Activated naive CD4-positive, alpha-beta T cell treated with anti-CD3 and anti-CD28 coated beads, Interleukin-2, amount 50 U/mL, for 24 hours (primary cell): ENCODE results near the gene SCUBE1.

Experiments used
- H3K27ac Mint-ChIP-seq: one replicate; pipeline ENCODE4 v1.8.0; 2021; ENCODE audit warnings: mild to moderate bottlenecking, mixed read lengths
- H3K27me3 Mint-ChIP-seq: one replicate; pipeline ENCODE4 v1.8.0; 2021; ENCODE audit warnings: mixed read lengths
- H3K36me3 Mint-ChIP-seq: one replicate; pipeline ENCODE4 v1.8.0; 2021; ENCODE audit warnings: mixed read lengths
- H3K4me1 Mint-ChIP-seq: one replicate; pipeline ENCODE4 v1.8.0; 2021; ENCODE audit warnings: mixed read lengths
- H3K4me3 Mint-ChIP-seq: one replicate; pipeline ENCODE4 v1.8.0; 2021; ENCODE audit warnings: mild to moderate bottlenecking, mixed read lengths
- H3K9me3 Mint-ChIP-seq: one replicate; pipeline ENCODE4 v1.8.0; 2021; ENCODE audit warnings: mixed read lengths

The SCUBE1 gene

GRCh38 chr22:43343262-43343669 is at the start of gene SCUBE1:
Gene SCUBE1, minus strand, starts transcription at chr22:43343372. Its CDS starts 111 bp downstream, at chr22:43343261.
- Mint-ChIP-seq H3K4me1 (peaks cover 8% of the 10 kb centered on the region), H3K36me3 (no peaks in the 10 kb centered on the region), H3K9me3 (no peaks in the 10 kb centered on the region), H3K27ac (no peak within 1 kb of the TSS), H3K27me3 (peaks cover 38% of the 10 kb centered on the region), H3K4me3 (no peak within 1 kb of the TSS)

- Mint-ChIP-seq H3K27ac (no peak overlapping the region), H3K4me1 (no peaks in the 10 kb centered on the region)
These were observed 49.3 kb upstream of the SCUBE1 start for GRCh38 chr22:43392385-43392989.

GRCh38 chr22:43391306-43391705 is 48.1 kb upstream of the SCUBE1 start:
- Mint-ChIP-seq H3K9me3 (no peaks in the 10 kb centered on the region), H3K27me3 (peaks cover 5% of the 10 kb centered on the region), H3K4me1 (no peaks in the 10 kb centered on the region), H3K27ac (no peak overlapping the region), H3K36me3 (no peaks in the 10 kb centered on the region), H3K4me3 (no peak overlapping the region)

More at GRCh38 chr22:43392385-43392989, 49.3 kb upstream of the SCUBE1 start:
- Mint-ChIP-seq H3K9me3 (no peaks in the 10 kb centered on the region), H3K4me3 (no peak overlapping the region), H3K27me3 (peaks cover 4% of the 10 kb centered on the region), H3K36me3 (no peaks in the 10 kb centered on the region)

GRCh38 chr22:43390872-43391271 is 47.7 kb upstream of the SCUBE1 start:
- Mint-ChIP-seq H3K36me3 (no peaks in the 10 kb centered on the region), H3K27me3 (peaks cover 5% of the 10 kb centered on the region), H3K4me1 (no peaks in the 10 kb centered on the region), H3K27ac (no peak overlapping the region), H3K4me3 (no peak overlapping the region), H3K9me3 (no peaks in the 10 kb centered on the region)

GRCh38 chr22:43390166-43390565 is 47.0 kb upstream of the SCUBE1 start:
- Mint-ChIP-seq H3K9me3 (no peaks in the 10 kb centered on the region), H3K4me3 (no peak overlapping the region), H3K36me3 (no peaks in the 10 kb centered on the region), H3K4me1 (no peaks in the 10 kb centered on the region), H3K27me3 (peaks cover 5% of the 10 kb centered on the region), H3K27ac (no peak overlapping the region)

GRCh38 chr22:43389227-43389836 is 46.2 kb upstream of the SCUBE1 start:
- Mint-ChIP-seq H3K27ac (no peak overlapping the region), H3K4me3 (no peak overlapping the region), H3K36me3 (no peaks in the 10 kb centered on the region), H3K27me3 (peaks cover 5% of the 10 kb centered on the region), H3K9me3 (no peaks in the 10 kb centered on the region), H3K4me1 (no peaks in the 10 kb centered on the region)

- H3K27ac Mint-ChIP-seq: no peak overlapping the region
- H3K4me3 Mint-ChIP-seq: no peak overlapping the region
- no peaks in the 10 kb centered on the region for H3K9me3 Mint-ChIP-seq
- H3K4me1 Mint-ChIP-seq: no peaks in the 10 kb centered on the region
- peaks cover 5% of the 10 kb centered on the region for H3K27me3 Mint-ChIP-seq
- no peaks in the 10 kb centered on the region for H3K36me3 Mint-ChIP-seq
These were observed 45.3 kb upstream of the SCUBE1 start for GRCh38 chr22:43388420-43388851.

- no peaks in the 10 kb centered on the region for H3K9me3 Mint-ChIP-seq
- H3K36me3 Mint-ChIP-seq: no peaks in the 10 kb centered on the region
- H3K27ac Mint-ChIP-seq: no peak overlapping the region
- H3K27me3 Mint-ChIP-seq: peaks cover 5% of the 10 kb centered on the region
- no peaks in the 10 kb centered on the region for H3K4me1 Mint-ChIP-seq
- H3K4me3 Mint-ChIP-seq: no peak overlapping the region
These were observed 44.6 kb upstream of the SCUBE1 start for GRCh38 chr22:43387815-43388214.

GRCh38 chr22:43385770-43386641 is 42.8 kb upstream of the SCUBE1 start:
- H3K9me3 Mint-ChIP-seq: no peaks in the 10 kb centered on the region
- no peak overlapping the region for H3K4me3 Mint-ChIP-seq
- H3K36me3 Mint-ChIP-seq: no peaks in the 10 kb centered on the region
- no peak overlapping the region for H3K27ac Mint-ChIP-seq
- no peaks in the 10 kb centered on the region for H3K4me1 Mint-ChIP-seq
- H3K27me3 Mint-ChIP-seq: peaks cover 5% of the 10 kb centered on the region

GRCh38 chr22:43384863-43385262 is 41.7 kb upstream of the SCUBE1 start:
- Mint-ChIP-seq H3K4me1 (no peaks in the 10 kb centered on the region), H3K9me3 (no peaks in the 10 kb centered on the region), H3K27ac (no peak overlapping the region), H3K27me3 (peaks cover 7% of the 10 kb centered on the region), H3K4me3 (no peak overlapping the region), H3K36me3 (no peaks in the 10 kb centered on the region)

- peaks cover 3% of the 10 kb centered on the region for H3K4me1 Mint-ChIP-seq
- H3K9me3 Mint-ChIP-seq: no peaks in the 10 kb centered on the region
- peaks cover 12% of the 10 kb centered on the region for H3K27me3 Mint-ChIP-seq
- no peak overlapping the region for H3K27ac Mint-ChIP-seq
- H3K4me3 Mint-ChIP-seq: no peak overlapping the region
- no peaks in the 10 kb centered on the region for H3K36me3 Mint-ChIP-seq
These were observed 38.5 kb upstream of the SCUBE1 start for GRCh38 chr22:43381693-43382092.

GRCh38 chr22:43377896-43378704 is 34.9 kb upstream of the SCUBE1 start:
- Mint-ChIP-seq H3K36me3 (peaks cover 3% of the 10 kb centered on the region), H3K27ac (peak overlapping the region; percentile 47), H3K4me1 (peaks cover 3% of the 10 kb centered on the region), H3K9me3 (peaks cover 7% of the 10 kb centered on the region), H3K4me3 (no peak overlapping the region), H3K27me3 (peaks cover 26% of the 10 kb centered on the region)

GRCh38 chr22:43377548-43377895 is 34.4 kb upstream of the SCUBE1 start:
- peaks cover 7% of the 10 kb centered on the region for H3K9me3 Mint-ChIP-seq
- H3K4me1 Mint-ChIP-seq: peaks cover 3% of the 10 kb centered on the region
- H3K27me3 Mint-ChIP-seq: peaks cover 27% of the 10 kb centered on the region
- H3K27ac Mint-ChIP-seq: no peak overlapping the region
- H3K36me3 Mint-ChIP-seq: peaks cover 3% of the 10 kb centered on the region
- H3K4me3 Mint-ChIP-seq: no peak overlapping the region

- peaks cover 7% of the 10 kb centered on the region for H3K9me3 Mint-ChIP-seq
- H3K36me3 Mint-ChIP-seq: peaks cover 3% of the 10 kb centered on the region
- H3K4me3 Mint-ChIP-seq: no peak overlapping the region
- H3K4me1 Mint-ChIP-seq: peaks cover 3% of the 10 kb centered on the region
- H3K27ac Mint-ChIP-seq: no peak overlapping the region
- H3K27me3 Mint-ChIP-seq: peaks cover 28% of the 10 kb centered on the region
These were observed 33.8 kb upstream of the SCUBE1 start for GRCh38 chr22:43376765-43377547.
